ENCODE measurements around the gene BSPRY.

DNA sequence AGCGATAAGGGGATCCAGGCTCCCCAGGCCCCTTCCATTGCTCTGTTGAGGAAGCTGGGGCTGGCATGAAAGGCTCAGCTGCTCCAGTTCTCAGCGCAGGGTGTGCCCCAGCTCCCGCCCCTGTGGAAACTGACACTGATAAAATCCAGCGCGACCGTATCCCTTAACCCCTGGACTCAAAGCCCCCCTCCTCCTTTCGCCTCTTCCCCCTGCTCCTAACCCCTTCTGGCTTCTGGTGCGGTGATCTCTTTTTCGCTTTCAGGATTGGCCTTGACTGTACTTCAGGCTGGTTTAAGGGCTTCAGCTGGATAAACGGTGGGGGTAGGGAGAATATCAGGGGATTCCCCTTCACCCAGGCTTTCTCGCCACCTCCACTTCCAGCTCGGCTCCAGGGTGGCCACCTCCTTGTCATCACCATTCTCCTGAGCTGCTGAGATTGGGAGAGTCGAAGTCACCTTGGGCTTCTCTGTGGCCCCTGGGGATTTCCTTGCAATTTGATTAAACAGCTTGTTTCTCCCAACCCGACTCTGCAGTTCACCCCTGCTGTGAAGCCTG, 843 bp downstream of the BSPRY start:
- TF ChIP-seq POLR2AphosphoS5 (IDR thresholded peaks at IDR 0.05; ENCODE audit: low read depth) (no peak), SPI1 (IDR thresholded peaks at IDR 0.05; ENCODE audit: borderline replicate concordance, low read depth) (no peak)
- TF ChIP-seq, protein P1, sequence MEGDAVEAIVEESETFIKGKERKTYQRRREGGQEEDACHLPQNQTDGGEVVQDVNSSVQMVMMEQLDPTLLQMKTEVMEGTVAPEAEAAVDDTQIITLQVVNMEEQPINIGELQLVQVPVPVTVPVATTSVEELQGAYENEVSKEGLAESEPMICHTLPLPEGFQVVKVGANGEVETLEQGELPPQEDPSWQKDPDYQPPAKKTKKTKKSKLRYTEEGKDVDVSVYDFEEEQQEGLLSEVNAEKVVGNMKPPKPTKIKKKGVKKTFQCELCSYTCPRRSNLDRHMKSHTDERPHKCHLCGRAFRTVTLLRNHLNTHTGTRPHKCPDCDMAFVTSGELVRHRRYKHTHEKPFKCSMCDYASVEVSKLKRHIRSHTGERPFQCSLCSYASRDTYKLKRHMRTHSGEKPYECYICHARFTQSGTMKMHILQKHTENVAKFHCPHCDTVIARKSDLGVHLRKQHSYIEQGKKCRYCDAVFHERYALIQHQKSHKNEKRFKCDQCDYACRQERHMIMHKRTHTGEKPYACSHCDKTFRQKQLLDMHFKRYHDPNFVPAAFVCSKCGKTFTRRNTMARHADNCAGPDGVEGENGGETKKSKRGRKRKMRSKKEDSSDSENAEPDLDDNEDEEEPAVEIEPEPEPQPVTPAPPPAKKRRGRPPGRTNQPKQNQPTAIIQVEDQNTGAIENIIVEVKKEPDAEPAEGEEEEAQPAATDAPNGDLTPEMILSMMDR (IDR thresholded peaks at IDR 0.05; ENCODE audit: insufficient read depth, low read length), result no peak

Data from HL-60 (cell line).